H1 (cell line): ENCODE measurements around the gene RAP1B. TPM values are rescaled to one million over a fixed set of nuclear protein-coding genes. Genes with fewer than 3 reads are reported as not detected.

Experiments used
- CTCF ChIA-PET: fragments of 300-600 bp; sonication (Branson Sonifier 250); formaldehyde crosslinking; loops from one replicate; lab custom pipeline; 2021; ENCODE audit not compliant: partially characterized antibody; lab: Charles Lee
- POLR2A ChIA-PET: fragments of 300-600 bp; sonication (Branson Sonifier 250); formaldehyde crosslinking; loops from one replicate; lab custom pipeline; 2021; ENCODE audit warnings: inconsistent platforms; ENCODE audit not compliant: partially characterized antibody; lab: Charles Lee
- DNase-seq, 2 experiments: peaks; one replicate each; pipeline versions ENCODE4 v3.0.0 to v3.0.0-alpha.2; 2010 to 2022; ENCODE audit warnings: low spot score in 2 of 2, low read depth in 1 of 2, mixed read lengths in 1 of 2
- FAIRE-seq: peaks from 2 replicates; lab custom pipeline; 2011; peaks lifted over from hg19 to GRCh38; lab: Jason Lieb, UNC
- H2AFZ ChIP-seq: 2 replicates; pipeline ENCODE4 v1.8.1; 2012; ENCODE audit warnings: low read length, inconsistent platforms
- H2AK5ac ChIP-seq: 2 replicates; pipeline ENCODE4 v1.6.1; 2013; ENCODE audit warnings: low read depth, low read length
- H2BK120ac ChIP-seq: replicated peaks from 2 replicates; pipeline ENCODE3; 2013; ENCODE audit warnings: low read depth, low read length, inconsistent platforms
- H2BK12ac ChIP-seq: 2 replicates; pipeline ENCODE4 v1.6.1; 2013; ENCODE audit warnings: low read depth, low read length
- H2BK15ac ChIP-seq: 2 replicates; pipeline ENCODE4 v1.6.1; 2013; ENCODE audit warnings: low read length
- H2BK20ac ChIP-seq: 2 replicates; pipeline ENCODE4 v1.6.1; 2013; ENCODE audit warnings: low read length
- H2BK5ac ChIP-seq: 2 replicates; pipeline ENCODE4 v1.6.1; 2013; ENCODE audit warnings: low read depth, low read length
- H3K14ac ChIP-seq: 2 replicates; pipeline ENCODE4 v1.6.1; 2013; ENCODE audit warnings: inconsistent platforms; ENCODE audit not compliant: insufficient read length
- H3K18ac ChIP-seq: 2 replicates; pipeline ENCODE4 v1.6.1; 2013; ENCODE audit warnings: low read length; ENCODE audit errors: extremely low read depth
- H3K23ac ChIP-seq: 2 replicates; pipeline ENCODE4 v1.6.1; 2013; ENCODE audit warnings: inconsistent platforms; ENCODE audit not compliant: insufficient read length
- H3K23me2 ChIP-seq: 2 replicates; pipeline ENCODE4 v1.6.1; 2013; ENCODE audit warnings: low read depth, low read length
- H3K27ac ChIP-seq: 2 replicates; pipeline ENCODE4 v1.6.1; 2011; ENCODE audit warnings: low read depth, low read length, inconsistent platforms
- H3K27me3 ChIP-seq, 4 experiments: replicated peaks in 1 of 4; 1 replicate in 1 of 4; 2 replicates in 3 of 4; pipeline versions ENCODE4 v1.6.1 to v1.8.1; 2011 to 2013; ENCODE audit warnings: low read length in 3 of 4, mild to moderate bottlenecking in 3 of 4, inconsistent platforms in 2 of 4, mixed read lengths in 2 of 4, moderate library complexity in 1 of 4; ENCODE audit not compliant: control insufficient read depth in 3 of 4, insufficient read depth in 3 of 4; ENCODE audit errors: extremely low read depth in 1 of 4
- H3K36me3 ChIP-seq, 4 experiments: 2 replicates each; pipeline versions ENCODE4 v1.6.1 to v1.8.1; 2011 to 2013; ENCODE audit warnings: mild to moderate bottlenecking in 4 of 4, low read length in 3 of 4, moderate library complexity in 2 of 4, control low read depth in 1 of 4, inconsistent platforms in 1 of 4; ENCODE audit not compliant: insufficient read depth in 4 of 4, control insufficient read depth in 2 of 4
- H3K4ac ChIP-seq: replicated peaks from 2 replicates; pipeline ENCODE3; 2013; ENCODE audit warnings: low read length, low read depth, mixed read lengths, inconsistent platforms; ENCODE audit not compliant: insufficient read length
- H3K4me1 ChIP-seq, 4 experiments: replicated peaks in 1 of 4; 1 replicate in 1 of 4; 2 replicates in 3 of 4; pipeline versions ENCODE4 v1.6.1 to v1.8.1; 2011 to 2013; ENCODE audit warnings: low read length in 3 of 4, inconsistent platforms in 2 of 4, mixed read lengths in 1 of 4; ENCODE audit not compliant: insufficient read depth in 4 of 4, control insufficient read depth in 3 of 4
- H3K4me2 ChIP-seq, 2 experiments: 2 replicates each; pipeline versions ENCODE4 v1.6.1 to v1.8.1; 2011 to 2013; ENCODE audit warnings: low read depth in 2 of 2, low read length in 2 of 2, control low read depth in 1 of 2, inconsistent platforms in 1 of 2, mild to moderate bottlenecking in 1 of 2; ENCODE audit not compliant: insufficient read depth in 1 of 2
- H3K4me3 ChIP-seq, 4 experiments: fragments of 200-600, 300-600 bp in 1 of 4; sonication (generic), shearing (Covaris generic), sonication (Bioruptor Twin) in 1 of 4; 2 replicates each; pipeline versions ENCODE4 v1.5.1 to v1.8.1; 2011 to 2016; ENCODE audit warnings: low read length in 4 of 4, low read depth in 3 of 4, control low read depth in 2 of 4, inconsistent platforms in 2 of 4, mild to moderate bottlenecking in 2 of 4, mixed read lengths in 1 of 4, moderate library complexity in 1 of 4; ENCODE audit not compliant: insufficient read depth in 2 of 4; ENCODE audit errors: extremely low read depth in 1 of 4
- H3K56ac ChIP-seq: replicated peaks from 2 replicates; pipeline ENCODE3; 2013; ENCODE audit warnings: low read depth, mild to moderate bottlenecking, mixed read lengths, low read length, inconsistent platforms; ENCODE audit not compliant: insufficient read length
- H3K79me1 ChIP-seq: 2 replicates; pipeline ENCODE4 v1.6.1; 2013; ENCODE audit warnings: low read depth, low read length, control low read depth
- H3K79me2 ChIP-seq, 2 experiments: 2 replicates each; pipeline versions ENCODE4 v1.6.1 to v1.8.1; 2012 to 2013; ENCODE audit warnings: low read length in 2 of 2, mild to moderate bottlenecking in 2 of 2, inconsistent platforms in 1 of 2; ENCODE audit not compliant: insufficient read depth in 2 of 2, control insufficient read depth in 1 of 2
- H3K9ac ChIP-seq, 4 experiments: replicated peaks in 1 of 4; 1 replicate in 1 of 4; 2 replicates in 3 of 4; pipeline versions ENCODE4 v1.6.1 to v1.8.1; 2011 to 2013; ENCODE audit warnings: low read depth in 3 of 4, low read length in 3 of 4, control low read depth in 2 of 4, mild to moderate bottlenecking in 2 of 4, moderate library complexity in 2 of 4, inconsistent platforms in 1 of 4; ENCODE audit errors: extremely low read depth in 1 of 4
- H3K9me3 ChIP-seq, 2 experiments: 2 replicates each; pipeline versions ENCODE4 v1.6.1 to v1.8.1; 2012 to 2013; ENCODE audit warnings: mild to moderate bottlenecking in 2 of 2, moderate library complexity in 2 of 2, control low read depth in 1 of 2, inconsistent platforms in 1 of 2, low read depth in 1 of 2, low read length in 1 of 2, mixed read lengths in 1 of 2; ENCODE audit not compliant: insufficient read depth in 2 of 2
- H4K20me1 ChIP-seq, 2 experiments: replicated peaks in 1 of 2; 2 replicates each; pipeline versions ENCODE3 to v1.8.1; 2011 to 2013; ENCODE audit warnings: inconsistent platforms in 2 of 2, low read length in 2 of 2, mild to moderate bottlenecking in 1 of 2; ENCODE audit not compliant: insufficient read depth in 2 of 2, control insufficient read depth in 1 of 2
- H4K5ac ChIP-seq: 2 replicates; pipeline ENCODE4 v1.6.1; 2013; ENCODE audit warnings: low read length, low read depth, mixed read lengths, inconsistent platforms; ENCODE audit not compliant: insufficient read length
- H4K8ac ChIP-seq: 2 replicates; pipeline ENCODE4 v1.8.0; 2013; ENCODE audit warnings: mild to moderate bottlenecking, moderate library complexity, low read length, inconsistent platforms; ENCODE audit not compliant: insufficient read depth; ENCODE audit errors: extremely low read depth
- H4K91ac ChIP-seq: replicated peaks from 2 replicates; pipeline ENCODE3; 2013; ENCODE audit warnings: low read length, mixed read lengths, inconsistent platforms; ENCODE audit not compliant: insufficient read length
- CREB1 ChIP-seq: IDR thresholded peaks from 2 replicates; pipeline ENCODE4 v1.6.1; 2012; ENCODE audit warnings: inconsistent platforms
- NRF1 ChIP-seq: IDR thresholded peaks from 2 replicates; pipeline ENCODE4 v1.6.1; 2011; ENCODE audit warnings: mild to moderate bottlenecking, low read depth, low read length, improper control_type of control experiment
- POLR2A ChIP-seq, 2 experiments: IDR thresholded peaks; 1 replicate in 1 of 2; 2 replicates in 1 of 2; pipeline ENCODE4 v1.6.1; 2011; ENCODE audit warnings: low read depth in 2 of 2, low read length in 2 of 2, mild to moderate bottlenecking in 2 of 2; ENCODE audit errors: control extremely low read depth in 1 of 2
- SIN3A ChIP-seq, 2 experiments: IDR thresholded peaks in 1 of 2; conservative IDR thresholded peaks in 1 of 2; 2 replicates each; pipeline ENCODE4 v1.6.1; 2011 to 2012; ENCODE audit warnings: low read length in 2 of 2, improper control_type of control experiment in 1 of 2, low read depth in 1 of 2, mild to moderate bottlenecking in 1 of 2
- SIRT6 ChIP-seq: IDR thresholded peaks from one replicate; pipeline ENCODE4 v1.7.1; 2012; ENCODE audit warnings: low read length, inconsistent platforms
- WGBS, 2 experiments: shearing (Covaris generic) in 1 of 2; methylation state at CpG; one replicate each; pipeline versions ENCODE4 v1.1.6 to v1.1.7; 2013 to 2015; ENCODE audit warnings: low lambda C conversion rate in 2 of 2, mixed read lengths in 2 of 2, inconsistent platforms in 1 of 2, low coverage in 1 of 2, missing lambda C conversion rate in 1 of 2; ENCODE audit not compliant: insufficient replicate concordance in 2 of 2, insufficient coverage in 1 of 2, insufficient read length in 1 of 2; ENCODE audit errors: extremely low coverage in 1 of 2, missing lambda C conversion rate in 1 of 2; 5-methylcytosine and 5-hydroxymethylcytosine counted together
- polyA plus RNA-seq, 7 experiments: library from polyadenylated mRNA; depleted of rRNA in 3 of 7; stranded (reverse) in 5 of 7; unstranded in 2 of 7; fragments of >200 nt in 5 of 7; fragments of 200-250 nt in 2 of 7; gene quantifications; 1 replicate in 5 of 7; 2 replicates in 1 of 7; 4 replicates in 1 of 7; pipeline versions ENCODE4 v1.2.1 to v1.2.3, GENCODE V29; 2011 to 2013; ENCODE audit warnings: missing spikeins in 2 of 7, mixed read lengths in 2 of 7
- total RNA-seq: library from RNA; stranded (reverse); fragmentation: NEBNext Ultra II Directional; extraction: Animal tissue kit (Norgen Biotek cat#: 25700); gene quantifications from 2 replicates; pipeline ENCODE4 v1.2.1, GENCODE V29; 2021

RAP1B gene
- total and polyA plus RNA-seq, 2 of the 8 experiments (the other 6 are each of a cell fraction or from before 2014, with no cell fraction given), result 61.4 to 112 TPM

DNA sequence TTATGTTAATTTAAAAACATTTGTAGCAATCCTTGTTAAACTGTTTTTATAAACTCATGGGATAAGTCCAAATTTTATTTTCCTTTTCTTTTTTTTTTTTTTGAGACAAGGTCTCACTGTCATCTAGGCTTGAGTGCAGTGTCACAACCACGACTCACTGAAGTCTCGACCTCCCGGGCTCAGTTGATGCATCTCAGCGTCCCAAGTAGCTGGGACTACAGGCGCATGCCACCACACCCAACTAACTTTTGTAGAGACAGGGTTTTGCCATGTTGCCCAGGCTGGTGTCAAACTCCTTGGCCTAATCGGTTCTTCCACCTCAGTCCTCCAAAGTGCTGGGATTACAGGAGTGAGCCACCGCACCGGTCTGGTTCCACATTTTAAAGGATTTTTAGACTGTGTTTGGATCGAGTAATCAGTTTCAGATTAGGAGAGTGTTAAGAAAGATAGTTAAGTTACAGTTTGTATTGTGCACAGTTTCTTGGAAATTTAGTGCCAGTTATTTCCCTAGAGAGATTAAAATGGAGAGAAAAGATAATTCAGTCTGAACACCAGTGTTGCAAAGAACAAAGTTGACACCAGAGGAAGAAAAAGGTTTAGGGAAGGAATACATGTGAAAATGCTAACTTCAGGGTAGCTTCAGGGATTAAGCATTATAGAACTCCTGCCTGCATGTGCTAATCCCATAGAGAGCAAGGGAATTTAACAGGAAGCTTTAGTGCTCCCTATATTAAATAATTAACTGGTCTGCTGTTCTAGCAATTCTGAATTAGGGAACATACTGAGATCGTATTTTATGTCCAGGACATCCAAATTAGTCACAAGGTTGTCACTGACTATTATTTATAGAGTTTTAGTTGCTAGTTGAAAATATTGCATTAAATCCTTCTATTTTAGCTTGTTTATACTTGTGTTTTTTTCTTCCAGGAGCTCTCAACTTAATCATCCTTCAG is 10.1 kb downstream of the RAP1B start:
- H2BK15ac ChIP-seq, result no peak overlapping the region
- H3K4me3 ChIP-seq, result no peak overlapping the region
- no peak overlapping the region for H2BK20ac ChIP-seq
- H2BK120ac ChIP-seq, result no peak overlapping the region
- H2AK5ac ChIP-seq, result 0 out of 2 replicates have a peak overlapping the region, but pooled peaks have one; percentile 48
- DNase-seq, result no peak
- no peak overlapping the region for H4K5ac ChIP-seq
- H3K79me1 ChIP-seq, result no peaks in the 10 kb centered on the region
- H3K27ac ChIP-seq, result no peak overlapping the region
- H4K91ac ChIP-seq, result no peak overlapping the region
- no peak overlapping the region for H2BK12ac ChIP-seq
- H3K18ac ChIP-seq, result no peak overlapping the region
- no peak overlapping the region for H3K4ac ChIP-seq
- whole genome bisulfite sequencing, 2 experiments, result 90% methylated on average over 10 of the region's 10 CpGs; no CpG with 5 or more reads in 1 of the 2 experiments
- H2BK5ac ChIP-seq, result no peak overlapping the region
- FAIRE-seq, result no peak
- peaks cover 0 to 4% (median 1%) of the 10 kb centered on the region in 4 experiments; a peak in 5 of 7 replicates for H3K4me1 ChIP-seq
- no peak overlapping the region for H3K4me2 ChIP-seq
- no peak overlapping the region for H2AFZ ChIP-seq
- H3K9ac ChIP-seq, result no peak overlapping the region
- H3K36me3 ChIP-seq, result peaks cover 0 to 6% (median 0%) of the 10 kb centered on the region in 4 experiments; a peak in 2 of 8 replicates
- POLR2A ChIA-PET, result interaction anchor here (0.7 to 1.5 kb wide), 3 partner anchors 8 to 17 kb away, joined by 3 to 7 read pairs (median 3); partner anchors contain the start of gene RAP1B
- no peak overlapping the region for H3K56ac ChIP-seq
- no peak overlapping the region for H4K8ac ChIP-seq
- H3K23me2 ChIP-seq, result no peaks in the 10 kb centered on the region
- H3K9me3 ChIP-seq, result no peaks in the 10 kb centered on the region
- CTCF ChIA-PET, result interaction anchor here (0.6 kb wide), 1 partner anchor 33 kb away, joined by 3 read pairs; no protein-coding TSS in a partner anchor
- no peak overlapping the region for H3K14ac ChIP-seq
- peaks cover 0 to 100% of the 10 kb centered on the region in 2 experiments; a peak in 3 of 4 replicates for H3K79me2 ChIP-seq
- no peak overlapping the region for H3K23ac ChIP-seq
- no peaks in the 10 kb centered on the region for H3K27me3 ChIP-seq
- peaks cover 3 to 12% of the 10 kb centered on the region in 2 experiments for H4K20me1 ChIP-seq
- no peak for TF ChIP-seq SIN3A (conservative IDR thresholded peaks at IDR 0.05 in 1 of 2, IDR thresholded peaks at IDR 0.05 in 1 of 2; ENCODE audit: low read depth in 1 of 2, low read length in 2 of 2)
- no peak for TF ChIP-seq CREB1
- no peak for TF ChIP-seq NRF1
- no peak for TF ChIP-seq POLR2A (IDR thresholded peaks at IDR 0.05; ENCODE audit: control extremely low read depth in 1 of 2, low read depth in 2 of 2, low read length in 2 of 2)
- TF ChIP-seq SIRT6, result no peak
